Sigmoid colon (tissue), 4 donors: Measurements from ENCODE around the gene UTS2B.

Experiments used
- POLR2A ChIP-seq, 2 donors: fragments of 450-650 bp; IDR thresholded peaks; one replicate each; pipeline ENCODE4 v1.6.1; 2016; ENCODE audit warnings: antibody characterized with exemption in 2 of 2, mild to moderate bottlenecking in 2 of 2, moderate library complexity in 2 of 2
- POLR2AphosphoS5 ChIP-seq, 4 donors: sonication (generic); formaldehyde crosslinking; IDR thresholded peaks; one replicate each; pipeline ENCODE4 v1.6.1; 2017; ENCODE audit warnings: antibody characterized with exemption in 4 of 4

DNA sequence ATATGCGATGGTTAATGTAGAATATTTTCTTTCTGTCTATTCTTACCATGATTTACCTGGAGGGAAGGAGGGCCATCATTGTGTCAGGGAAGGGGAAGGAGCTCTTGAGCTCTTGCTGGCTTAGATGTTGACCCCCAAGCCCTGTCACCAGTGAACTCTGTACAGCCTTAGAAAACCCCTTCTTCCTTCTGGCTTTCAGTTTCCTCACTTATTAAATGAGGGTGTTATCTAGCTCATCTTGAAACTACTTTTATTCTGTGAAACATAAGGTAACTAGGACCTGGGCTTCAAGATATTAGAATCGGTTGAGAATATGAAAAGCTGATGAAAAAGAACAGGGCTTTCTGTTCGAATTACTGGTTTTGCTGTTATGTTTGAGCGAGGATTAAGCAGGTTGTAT lies 25.1 kb upstream of the UTS2B start:
- TF ChIP-seq POLR2AphosphoS5 (IDR thresholded peaks at IDR 0.05) (no peak), POLR2A (IDR thresholded peaks at IDR 0.05) (no peak)
